Glomerular endothelial cell (primary cell): ENCODE results near the gene MAD1L1. TPM values are rescaled to one million over a fixed set of nuclear protein-coding genes. Genes with fewer than 3 reads are reported as not detected.

Experiments
- DNase-seq: peaks from one replicate; pipeline ENCODE4 v3.0.0-alpha.2; 2011; ENCODE audit warnings: low read depth, low spot score; ENCODE audit errors: extremely low read depth
- total RNA-seq: library from RNA; depleted of rRNA; stranded (reverse); fragments of >200 nt; gene quantifications from 2 replicates; pipeline ENCODE4 v1.2.3, GENCODE V29; 2015

The MAD1L1 gene
- total RNA-seq, 1 donor from 2014 or later = 59.4 TPM

DNA sequence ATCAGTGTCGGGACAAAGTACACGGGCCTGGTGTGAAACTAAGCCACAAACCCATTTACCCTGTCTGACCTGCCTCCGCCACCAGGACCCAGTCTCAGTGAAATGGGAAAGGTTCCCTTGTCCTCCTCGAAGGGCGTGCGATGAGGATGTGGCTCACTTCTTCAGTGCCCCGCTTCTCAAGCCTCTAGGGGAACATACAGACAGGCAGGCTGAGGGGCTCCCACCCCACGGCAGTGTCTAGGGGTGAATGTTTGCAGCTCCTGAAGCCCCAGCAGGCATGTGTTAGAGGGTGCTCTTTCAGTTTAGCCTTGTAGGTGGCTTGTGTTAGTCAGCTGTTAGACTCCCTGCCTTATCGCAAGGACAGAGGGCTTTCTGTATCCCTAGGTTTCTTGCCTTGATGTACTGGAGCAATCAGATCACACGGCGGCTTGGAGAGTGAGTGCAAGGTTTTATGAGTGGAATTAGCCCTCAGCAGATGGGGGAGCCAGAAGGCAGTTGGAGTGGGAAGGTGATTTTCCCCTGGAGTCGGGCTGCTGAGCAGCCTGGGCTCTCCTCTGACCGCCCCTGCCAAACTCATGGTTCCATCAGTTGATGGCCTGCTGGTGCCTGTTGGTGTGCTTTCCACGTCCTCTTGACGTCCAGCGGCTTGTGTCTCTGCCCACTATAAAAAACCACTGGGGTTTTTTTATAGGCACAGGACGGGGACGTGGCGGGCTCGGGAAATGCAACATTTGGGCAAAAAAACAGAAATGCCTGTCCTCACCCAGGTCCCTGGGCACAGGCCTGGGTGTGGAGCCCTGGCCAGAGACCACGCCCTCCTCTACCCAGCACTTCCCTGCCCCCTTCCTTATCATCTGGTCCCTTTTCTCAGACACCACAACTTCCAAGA lies 10.0 kb upstream of the MAD1L1 start:
- no peak for DNase-seq

DNA sequence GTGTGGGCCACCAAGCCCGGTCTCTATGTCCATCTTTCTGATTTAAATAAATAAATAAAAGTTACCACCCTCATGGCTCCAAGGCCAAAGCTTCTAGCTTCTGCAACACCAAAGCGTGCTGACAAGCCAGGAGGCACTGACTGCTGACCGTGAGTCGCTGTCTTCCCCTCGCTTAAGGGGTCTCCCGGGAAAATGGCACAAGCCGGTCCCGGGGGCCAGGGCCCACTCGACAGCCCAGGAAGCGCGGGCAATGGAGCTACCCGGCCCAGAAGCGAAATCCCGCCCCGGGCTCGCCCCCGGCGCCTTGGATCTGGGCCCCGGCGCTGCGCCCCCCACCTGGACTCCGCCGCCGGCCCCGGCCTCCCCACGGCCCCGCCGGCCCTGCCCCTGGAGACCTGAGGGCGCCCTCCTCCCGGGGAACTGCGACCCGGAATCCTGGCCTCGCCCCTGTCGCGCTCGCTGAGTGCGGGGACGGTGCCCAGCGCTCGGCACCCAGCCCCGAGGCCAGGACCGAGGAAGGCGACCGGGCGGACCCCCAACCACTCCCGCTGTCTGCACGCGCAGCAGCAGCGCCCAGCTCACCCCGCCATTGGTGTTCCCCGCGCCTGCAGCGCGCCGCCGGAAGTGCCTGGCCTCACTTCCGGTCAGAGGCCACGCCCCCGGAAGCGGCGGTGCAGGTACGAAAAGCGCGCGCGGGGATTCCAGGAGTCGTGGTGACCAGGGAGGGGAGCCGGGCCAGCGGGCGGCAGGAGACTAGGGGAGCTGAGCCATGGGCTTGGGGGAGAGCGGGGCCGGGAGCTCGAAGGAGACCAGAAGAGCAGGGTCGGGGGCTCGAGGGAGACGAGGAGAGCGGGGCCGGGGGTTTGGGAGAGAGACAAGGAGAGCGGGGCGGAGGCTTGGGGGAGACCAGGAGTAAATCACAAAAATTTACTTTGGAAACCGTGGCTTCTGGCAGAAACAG lies 9.1 kb upstream of the MAD1L1 start, which contains the start of the genes MRM2 and NUDT1:
Gene MRM2 (minus strand): TSS at position 626 of the 961 bp plus-strand sequence. CDS start 36 bp downstream, at position 590.
Gene NUDT1 (plus strand): TSS at position 647 of the 961 bp plus-strand sequence. CDS start 2,349 bp downstream, outside the sequence.
- DNase-seq = no peak

DNA sequence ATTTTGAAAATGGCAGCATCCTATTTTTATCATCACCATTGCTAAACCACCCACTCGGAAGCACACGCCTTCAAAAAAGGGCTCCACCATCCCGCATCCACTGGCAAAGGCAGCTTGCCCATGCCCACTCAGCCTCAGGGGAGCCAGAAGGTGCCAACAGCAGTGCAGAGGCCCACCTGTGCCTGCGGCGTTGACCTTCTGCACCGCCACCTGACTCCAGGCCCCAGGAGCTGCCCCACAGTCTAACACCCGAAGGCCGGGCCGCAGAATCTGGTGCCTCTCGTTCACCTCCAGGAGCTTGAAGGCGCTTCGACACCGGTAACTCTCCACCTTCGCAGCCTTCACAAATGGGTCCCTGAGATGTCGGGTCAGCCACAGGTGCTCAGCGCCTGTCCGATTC lies 6.5 kb upstream of the MAD1L1 start:
- no peak for DNase-seq

DNA sequence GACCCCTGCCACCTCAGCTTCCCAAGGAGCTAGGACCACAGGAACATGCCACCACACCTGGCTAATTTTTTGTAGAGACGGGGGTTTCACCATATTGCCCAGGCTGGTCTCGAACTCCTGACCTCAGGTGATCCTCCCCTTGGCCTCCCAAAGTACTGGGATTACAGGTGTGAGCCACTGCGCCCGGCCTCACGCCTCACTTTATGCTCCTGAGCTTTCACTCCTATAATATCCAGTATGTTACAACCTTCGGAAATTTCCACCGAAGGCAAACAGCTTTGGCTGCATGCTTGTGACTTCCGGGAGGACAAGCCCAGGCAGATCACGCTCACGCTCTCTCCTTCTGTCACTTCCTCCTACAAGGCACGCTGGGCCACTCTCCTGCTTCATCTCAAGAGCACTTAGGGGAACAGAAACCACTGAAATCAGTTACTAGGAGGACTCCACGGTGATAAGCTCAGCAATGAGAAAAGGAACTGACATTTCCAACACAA lies 4.4 kb upstream of the MAD1L1 start:
- no peak for DNase-seq

DNA sequence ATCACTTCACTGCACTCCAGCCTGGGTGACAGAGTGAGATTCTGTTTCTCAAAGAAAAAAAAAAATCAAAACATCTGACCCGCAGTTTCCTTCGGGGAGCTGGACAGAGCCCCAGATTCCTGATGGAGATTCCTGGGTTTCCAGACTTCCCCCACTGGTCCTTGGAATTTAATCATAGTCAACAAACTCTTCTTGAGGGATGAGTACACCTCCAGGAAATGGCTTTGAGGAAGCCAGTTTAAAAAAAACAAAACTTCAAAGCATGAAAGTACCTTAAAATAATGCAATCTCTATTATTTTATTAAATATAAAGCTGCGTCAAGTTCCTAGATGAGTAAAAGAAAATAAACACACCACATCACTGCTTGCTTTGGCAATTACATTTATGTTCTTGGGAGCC lies 1.2 kb upstream of the MAD1L1 start:
- DNase-seq = no peak

DNA sequence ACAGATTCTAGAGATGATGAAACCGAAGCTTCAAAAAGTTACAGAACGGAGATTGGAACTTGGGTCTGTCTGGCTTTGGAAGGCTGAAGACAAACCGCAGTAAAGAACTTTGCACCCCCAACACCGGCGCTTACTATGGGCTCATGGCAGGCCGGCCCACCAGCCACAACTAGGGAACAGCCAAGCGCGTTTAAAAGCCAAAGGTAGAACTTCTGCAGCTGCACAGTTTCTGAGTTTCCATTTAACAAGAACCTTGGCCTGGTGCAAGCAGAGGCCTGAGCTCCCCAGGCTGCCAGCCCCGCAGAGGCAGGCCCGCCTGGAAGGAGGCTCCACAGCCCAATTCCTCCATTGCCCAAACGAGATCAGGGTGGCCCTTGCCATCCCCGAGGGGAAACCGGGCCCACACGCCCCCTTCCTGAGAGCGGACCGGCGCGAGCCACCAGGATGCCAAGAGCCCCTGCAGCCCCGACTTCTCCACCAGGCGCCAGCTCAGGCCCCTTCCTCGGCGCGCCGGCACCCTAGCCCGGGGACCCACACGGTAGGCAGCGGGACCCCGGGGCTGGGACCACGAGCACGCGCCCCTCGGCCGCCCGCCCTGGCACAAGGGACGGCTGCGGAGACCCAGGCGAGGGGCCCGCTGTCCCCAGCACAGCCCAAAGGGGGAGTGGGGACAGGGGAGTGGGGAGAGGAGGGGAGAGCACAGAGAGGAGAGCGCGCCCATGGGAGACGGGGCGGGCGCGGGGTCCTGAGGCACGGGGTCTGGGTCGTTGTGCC lies 566 bp downstream of the MAD1L1 start:
- DNase-seq = no peak

DNA sequence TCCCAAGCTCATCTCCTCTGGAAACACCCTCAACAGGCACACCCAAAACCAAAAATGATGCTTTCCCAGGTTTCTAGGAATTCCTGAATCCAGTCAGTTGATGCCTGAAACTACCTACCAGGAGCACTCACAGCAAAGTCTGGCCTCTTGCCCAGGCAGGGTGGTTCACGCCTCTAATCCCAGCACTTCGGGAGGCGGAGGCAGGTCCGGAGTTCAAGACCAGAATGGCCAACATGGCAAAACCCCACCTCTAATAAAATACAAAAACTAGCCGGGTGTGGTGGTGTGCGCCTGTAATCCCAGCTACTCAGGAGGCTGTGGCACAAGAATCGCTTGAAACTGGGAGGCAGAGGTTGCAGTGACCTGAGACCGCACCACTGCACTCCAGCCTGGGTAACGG lies 1.9 kb downstream of the MAD1L1 start:
- DNase-seq = no peak

DNA sequence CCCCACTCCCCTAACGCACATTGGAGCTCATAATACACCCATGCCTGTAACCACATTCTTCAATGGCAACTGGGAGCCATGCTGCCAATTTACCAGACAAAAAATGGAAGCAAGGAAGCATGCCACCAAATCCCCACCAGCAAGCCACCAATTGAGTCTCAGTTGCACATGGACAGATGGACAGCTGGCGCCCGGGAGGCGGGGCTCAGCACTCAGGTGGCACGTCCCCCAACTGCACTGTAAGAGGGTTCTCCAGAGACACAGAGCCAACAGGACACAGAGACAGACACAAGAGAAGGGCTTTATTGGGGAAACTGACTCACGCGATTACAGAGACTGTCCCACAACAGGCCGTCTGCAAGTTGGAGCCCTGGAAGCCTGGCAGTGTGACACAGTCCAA lies 2.5 kb downstream of the MAD1L1 start:
- no peak for DNase-seq

DNA sequence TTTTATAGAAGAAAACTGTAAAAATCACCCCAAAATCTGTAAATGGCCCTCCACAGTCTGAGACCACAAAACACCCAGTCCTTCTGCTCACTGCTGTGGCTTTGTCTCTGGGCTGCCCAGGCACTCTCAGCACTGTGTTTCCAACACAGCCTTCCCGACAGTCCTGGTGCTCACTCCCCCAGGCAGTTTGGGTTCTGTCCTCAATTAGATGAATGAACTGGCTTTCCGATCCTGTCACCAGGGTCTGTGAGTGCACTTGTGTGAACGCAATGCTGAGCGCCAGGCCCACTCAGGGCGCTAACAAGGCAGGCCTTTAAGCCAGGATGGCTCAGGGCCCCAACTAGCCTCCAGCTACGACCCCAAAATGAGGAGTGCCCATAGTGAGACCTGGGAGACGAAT lies 3.3 kb downstream of the MAD1L1 start:
- DNase-seq = no peak

DNA sequence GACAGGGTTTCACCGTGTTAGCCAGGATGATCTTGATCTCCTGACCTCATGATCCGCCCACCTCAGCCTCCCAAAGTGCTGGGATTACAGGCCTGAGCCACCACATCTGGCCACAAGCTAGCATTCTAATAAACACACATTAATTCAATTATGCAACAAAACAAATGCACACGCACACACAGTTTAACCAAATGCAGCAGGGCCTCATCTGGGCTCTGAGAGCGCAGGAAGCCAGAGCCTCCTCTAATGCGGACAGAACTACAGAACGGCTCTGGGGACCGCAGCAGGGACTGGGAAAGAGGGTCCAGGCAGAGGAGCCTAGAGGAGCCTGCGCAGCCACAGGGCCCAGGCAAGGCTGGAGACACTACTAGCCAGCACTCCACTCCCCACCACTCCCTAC lies 3.8 kb downstream of the MAD1L1 start:
- DNase-seq = no peak

DNA sequence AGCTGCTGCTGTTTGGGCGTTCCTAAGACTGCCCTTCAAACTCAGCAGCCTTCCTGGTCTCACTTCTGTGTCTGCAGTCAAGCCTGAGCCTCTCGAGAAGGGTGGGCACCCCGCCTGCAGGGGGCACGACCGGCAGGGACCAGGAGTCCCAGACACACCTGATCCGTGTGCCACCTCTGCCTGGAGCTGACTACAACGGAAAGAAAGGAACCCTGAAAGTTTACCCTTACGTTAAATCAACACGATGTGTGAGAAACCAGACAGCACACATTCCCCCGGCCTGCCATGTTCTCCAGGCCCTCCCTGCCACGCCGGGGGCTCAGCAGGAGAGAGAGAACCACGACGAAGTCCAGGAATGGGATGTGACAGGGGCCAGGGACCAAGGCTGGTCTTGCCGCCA lies 5.0 kb downstream of the MAD1L1 start:
- DNase-seq = no peak

DNA sequence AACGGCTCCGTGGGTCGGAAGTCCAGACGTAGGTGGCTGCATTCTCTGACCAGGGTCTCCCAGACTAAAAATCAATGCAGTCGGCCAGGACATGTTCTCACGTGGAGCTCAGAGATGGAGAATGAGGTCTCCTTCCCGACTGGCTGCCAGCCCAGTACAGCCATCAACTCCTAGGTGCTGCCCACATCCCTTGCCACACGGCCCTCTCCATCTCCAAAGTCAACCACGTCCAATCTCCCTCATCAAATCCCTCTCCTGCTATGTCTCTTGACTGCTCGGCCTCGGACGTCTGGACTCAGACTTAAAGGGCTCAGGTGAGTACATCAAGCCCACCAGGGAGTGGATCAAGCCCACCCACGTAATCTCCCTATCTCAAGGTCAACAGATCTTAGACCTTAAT lies 6.9 kb downstream of the MAD1L1 start:
- no peak for DNase-seq

DNA sequence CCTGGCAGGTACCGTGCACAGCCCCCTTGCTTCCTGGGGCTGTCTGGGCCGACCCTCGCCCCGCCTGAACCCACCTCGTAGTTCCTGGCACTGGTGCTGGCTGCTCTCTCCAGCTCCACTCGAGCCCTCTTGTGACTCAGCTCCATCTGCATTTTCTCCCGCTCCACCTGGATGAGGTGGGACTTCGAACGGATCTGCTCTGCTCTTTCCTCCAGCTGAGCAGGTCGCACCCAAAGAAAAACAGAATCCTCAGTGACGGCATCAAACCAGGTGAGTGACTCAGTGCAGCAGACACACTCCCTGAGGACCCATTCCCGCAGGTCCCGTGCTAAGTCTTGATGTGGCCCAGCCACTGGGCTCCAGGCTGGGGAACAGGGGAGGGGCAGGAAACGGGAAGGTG lies 7.4 kb downstream of the MAD1L1 start:
- DNase-seq = no peak

DNA sequence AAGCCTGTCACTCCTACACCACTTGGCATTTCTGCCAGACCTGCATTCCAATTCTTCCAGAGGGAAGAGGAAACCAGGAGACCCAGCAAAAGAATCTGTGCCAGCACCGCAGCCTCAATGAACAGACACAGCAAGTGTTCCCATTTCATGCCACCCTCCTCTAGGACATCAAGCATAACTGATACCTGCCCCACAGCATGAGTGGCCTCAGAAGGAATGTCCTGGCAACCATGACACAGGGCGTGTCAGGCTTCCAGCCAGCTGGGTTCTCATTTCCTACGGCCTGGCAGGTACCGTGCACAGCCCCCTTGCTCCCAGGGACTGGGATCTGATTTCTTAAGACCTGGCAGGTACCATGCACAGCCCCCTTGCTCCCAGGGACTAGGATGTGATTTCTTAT lies 7.8 kb downstream of the MAD1L1 start:
- DNase-seq = no peak

DNA sequence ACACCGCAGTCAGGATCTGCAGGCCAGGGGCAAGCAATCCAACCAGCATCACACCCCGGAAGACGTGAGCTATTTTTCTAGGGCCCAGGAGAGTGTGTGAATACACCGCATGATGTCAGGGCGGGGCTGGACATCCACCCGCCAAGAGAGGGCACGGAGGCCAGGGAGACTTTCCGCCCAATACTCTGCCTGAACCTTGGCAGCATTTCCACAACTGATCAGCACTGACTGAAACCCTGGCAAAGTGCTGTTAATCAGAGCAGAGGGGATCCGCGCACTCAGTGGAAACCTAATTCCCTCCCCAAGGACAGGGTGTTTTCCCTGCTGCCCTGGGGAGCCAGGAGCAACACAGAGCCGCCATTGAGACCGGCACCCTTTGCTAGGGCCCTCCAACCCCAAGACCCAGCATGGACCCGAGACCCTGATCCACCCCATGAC lies 8.2 kb downstream of the MAD1L1 start:
- DNase-seq = no peak

DNA sequence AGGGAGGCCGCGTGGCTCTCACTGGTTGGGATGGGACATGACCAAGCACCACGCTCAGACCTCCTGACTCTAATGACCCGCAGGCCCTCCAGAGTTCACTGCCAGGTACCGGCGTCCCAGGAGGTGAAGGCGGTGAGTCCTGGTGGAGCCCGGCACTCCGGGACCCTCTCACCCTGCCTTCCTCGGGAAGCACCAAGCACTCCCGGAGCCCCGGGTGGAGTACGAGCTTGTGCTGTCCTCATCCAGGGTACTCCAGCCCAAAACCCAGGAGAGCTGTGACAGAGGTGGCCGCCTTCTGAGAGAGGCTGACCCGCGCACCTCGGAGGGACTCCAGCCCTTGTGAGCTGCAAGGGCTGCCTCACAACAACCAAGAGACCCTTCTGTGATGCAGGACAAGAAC lies 9.4 kb downstream of the MAD1L1 start:
- DNase-seq = no peak

DNA sequence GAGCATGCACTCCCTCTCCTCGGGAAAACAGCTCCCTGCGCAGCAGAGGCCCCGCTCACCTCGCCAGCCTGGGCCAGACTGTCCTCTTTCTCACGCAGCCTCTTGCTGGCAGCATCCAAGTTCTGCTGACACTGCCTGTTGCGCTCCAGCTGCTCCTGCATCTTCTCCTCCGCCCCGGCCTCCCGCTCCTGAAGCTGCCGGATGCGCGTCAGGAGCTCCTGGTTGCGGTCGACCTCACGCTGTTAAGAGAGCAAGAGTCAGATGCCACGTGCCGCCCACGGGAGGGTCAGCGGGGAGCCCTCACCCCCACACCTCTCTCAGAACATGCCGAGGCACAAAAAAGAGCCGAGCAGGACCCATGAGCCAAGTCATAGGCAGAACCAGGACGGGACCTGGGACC lies 10.2 kb downstream of the MAD1L1 start:
- DNase-seq = no peak

DNA sequence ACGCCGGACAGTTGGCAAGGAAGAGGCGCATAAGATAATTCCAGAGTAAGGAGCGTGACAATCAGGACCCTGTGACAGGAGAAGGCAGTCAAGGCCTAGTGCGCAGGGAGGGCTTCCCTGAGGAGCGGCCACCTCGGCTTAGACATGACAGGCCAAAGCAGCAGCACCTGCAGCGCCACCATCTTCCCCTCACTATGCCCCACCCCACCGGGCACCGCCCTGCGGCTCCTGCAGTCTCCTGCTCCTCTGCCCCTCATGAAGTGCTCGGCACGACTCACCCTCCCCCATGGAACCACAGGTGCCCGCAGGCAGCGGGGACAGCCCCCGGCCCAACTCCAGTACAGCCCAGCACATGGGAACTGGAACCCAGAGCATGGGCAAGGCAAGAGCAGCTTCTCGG lies 11.8 kb downstream of the MAD1L1 start:
- DNase-seq = no peak

DNA sequence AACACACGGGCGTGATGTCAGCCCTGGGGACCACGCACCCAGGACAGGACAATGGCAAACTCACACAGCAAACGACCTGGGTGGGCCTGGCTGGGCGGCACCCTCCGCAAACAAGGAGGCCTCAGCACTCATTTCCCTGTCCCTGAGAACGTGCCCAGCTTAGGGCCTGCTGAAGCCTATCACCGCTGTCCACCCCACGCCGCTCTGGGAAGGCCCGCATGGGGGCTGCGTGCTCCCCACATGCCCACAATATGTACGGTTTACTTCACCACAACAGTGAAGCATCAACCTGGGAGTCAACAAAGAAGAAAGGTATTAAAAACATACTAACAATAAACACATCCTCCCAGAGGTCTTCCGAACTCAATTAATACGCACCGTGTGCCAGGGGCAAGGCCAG lies 12.2 kb downstream of the MAD1L1 start:
- DNase-seq = no peak

DNA sequence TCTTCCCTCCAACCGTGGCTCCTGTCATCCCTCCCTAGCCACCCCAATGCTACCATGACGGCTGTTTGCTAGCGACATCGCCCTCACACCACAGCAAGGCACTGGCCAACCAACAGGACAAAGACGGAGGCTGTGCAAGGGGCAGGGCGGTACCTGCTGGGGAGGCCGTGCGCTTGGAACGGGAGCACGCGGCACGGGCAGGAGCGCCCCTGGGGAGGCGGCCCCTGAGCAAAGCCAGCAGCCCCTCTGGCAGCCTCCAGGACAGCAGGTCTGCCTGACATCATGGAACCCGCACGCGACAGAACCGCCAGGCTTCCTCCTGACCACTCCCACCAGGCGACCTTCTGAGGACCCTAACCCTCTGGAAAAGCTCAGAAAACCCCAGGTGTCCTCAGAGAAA lies 12.7 kb downstream of the MAD1L1 start:
- DNase-seq = no peak
